Hepatocyte (in vitro differentiated cells): ENCODE measurements around the gene CDCA8.

ENCODE experiments used
- EZH2phosphoT487 ChIP-seq: fragments of 200-600 bp; sonication (generic); IDR thresholded peaks from one replicate; pipeline ENCODE4 v1.6.1; 2018; ENCODE audit warnings: antibody characterized with exemption, mild to moderate bottlenecking, low read depth, moderate library complexity; ENCODE audit not compliant: unreplicated experiment, severe bottlenecking
- TF ChIP-seq, protein P1 (sequence below): fragments of 200-600 bp; sonication (generic); IDR thresholded peaks from 2 replicates; pipeline ENCODE4 v1.5.1; 2016; ENCODE audit warnings: antibody characterized with exemption, mild to moderate bottlenecking; ENCODE audit not compliant: poor library complexity

DNA sequence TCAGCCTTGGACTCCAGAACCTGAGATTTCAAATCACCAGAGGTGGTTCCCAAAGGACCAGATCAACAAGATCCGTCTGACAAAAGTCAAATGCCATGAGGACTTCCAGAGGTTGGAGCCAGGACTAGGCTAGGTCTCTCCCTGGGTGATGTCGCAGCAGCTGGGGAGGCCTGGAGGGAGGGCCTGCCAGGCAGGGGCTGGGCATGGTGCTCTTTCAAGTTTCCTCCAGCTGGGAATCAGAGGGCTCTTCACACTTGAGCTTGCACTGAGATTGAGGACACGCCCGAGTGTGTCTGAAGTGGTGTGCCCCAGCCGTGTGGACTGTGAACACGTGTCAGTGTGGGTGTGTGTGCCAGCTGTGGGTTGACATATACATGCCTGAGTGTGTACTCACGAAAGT lies 36.3 kb upstream of the CDCA8 start:
- TF ChIP-seq EZH2phosphoT487 = no peak
- TF ChIP-seq, protein P1, sequence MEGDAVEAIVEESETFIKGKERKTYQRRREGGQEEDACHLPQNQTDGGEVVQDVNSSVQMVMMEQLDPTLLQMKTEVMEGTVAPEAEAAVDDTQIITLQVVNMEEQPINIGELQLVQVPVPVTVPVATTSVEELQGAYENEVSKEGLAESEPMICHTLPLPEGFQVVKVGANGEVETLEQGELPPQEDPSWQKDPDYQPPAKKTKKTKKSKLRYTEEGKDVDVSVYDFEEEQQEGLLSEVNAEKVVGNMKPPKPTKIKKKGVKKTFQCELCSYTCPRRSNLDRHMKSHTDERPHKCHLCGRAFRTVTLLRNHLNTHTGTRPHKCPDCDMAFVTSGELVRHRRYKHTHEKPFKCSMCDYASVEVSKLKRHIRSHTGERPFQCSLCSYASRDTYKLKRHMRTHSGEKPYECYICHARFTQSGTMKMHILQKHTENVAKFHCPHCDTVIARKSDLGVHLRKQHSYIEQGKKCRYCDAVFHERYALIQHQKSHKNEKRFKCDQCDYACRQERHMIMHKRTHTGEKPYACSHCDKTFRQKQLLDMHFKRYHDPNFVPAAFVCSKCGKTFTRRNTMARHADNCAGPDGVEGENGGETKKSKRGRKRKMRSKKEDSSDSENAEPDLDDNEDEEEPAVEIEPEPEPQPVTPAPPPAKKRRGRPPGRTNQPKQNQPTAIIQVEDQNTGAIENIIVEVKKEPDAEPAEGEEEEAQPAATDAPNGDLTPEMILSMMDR = no peak
